Stimulated activated CD4-positive, alpha-beta T cell treated with anti-CD3 and anti-CD28 coated beads, Interleukin-12 subunit alpha, Interleukin-12 subunit beta, amount 100 ng/mL, for 4 hours (primary cell): Measurements from ENCODE around the gene ITPKB.
"Not testable (repeated sequence)": the region's sequence is repeated elsewhere in the genome, so short reads cannot be mapped to it uniquely, and the experiment has no call there.

Experiments used
- DNase-seq: peaks from one replicate; pipeline ENCODE4 v3.0.0-alpha.2; 2020

The ITPKB gene

DNA sequence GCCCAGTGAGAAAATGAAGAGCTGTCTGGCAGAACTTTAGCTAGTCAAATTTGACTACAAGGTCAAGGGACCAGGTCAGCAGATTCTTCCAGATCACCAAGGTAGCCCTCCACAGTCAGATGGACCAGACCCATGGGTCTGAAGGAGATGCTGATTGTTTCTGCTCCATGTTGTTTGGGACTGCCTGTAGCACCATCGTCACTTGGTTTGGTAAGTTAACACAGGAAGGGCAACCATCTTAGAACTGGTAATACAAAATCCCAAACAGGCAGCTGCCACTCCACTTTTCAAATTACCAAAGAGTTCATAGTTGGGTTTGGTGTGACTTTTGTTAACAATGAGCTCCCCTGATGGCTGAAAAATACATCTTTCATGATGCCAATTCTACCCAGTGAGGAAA is 9.0 kb downstream of the ITPKB start:
- no peak for DNase-seq

DNA sequence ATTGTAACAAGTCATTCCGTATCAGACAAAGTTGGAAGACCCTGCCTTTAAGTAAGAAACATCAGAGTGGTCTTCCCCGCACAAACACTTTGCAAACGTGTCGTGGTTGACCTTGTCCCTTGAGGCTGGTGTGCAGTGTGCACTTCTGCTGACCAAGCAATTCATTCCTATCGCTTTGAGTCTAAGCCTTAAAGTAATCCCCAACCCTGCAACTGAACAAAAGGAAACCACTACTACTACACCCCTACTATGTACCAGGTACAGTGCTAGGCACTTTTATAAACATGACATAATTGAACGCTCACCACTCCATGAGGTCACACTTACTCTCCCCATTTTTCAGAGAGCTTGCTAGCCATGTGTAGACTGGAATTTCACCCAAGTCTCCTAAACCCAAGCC is 10.6 kb downstream of the ITPKB start:
- DNase-seq = no peak

DNA sequence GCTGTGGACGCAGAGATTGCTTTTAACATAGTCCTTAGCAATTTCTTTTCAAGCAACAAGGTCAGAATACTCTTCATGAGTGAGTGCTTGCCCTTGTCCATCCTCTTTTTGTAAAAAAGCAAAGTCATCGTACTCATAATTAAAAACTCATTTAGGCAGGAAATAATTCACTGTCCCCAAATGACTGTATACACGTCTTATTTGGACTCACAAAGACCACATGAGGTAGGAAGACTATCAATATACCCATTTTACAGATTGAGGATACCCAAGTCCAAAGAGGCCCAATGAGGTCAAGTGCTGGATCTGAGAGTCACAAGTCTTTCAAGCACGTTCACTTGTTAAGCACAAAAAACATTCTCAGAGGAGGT is 13.2 kb downstream of the ITPKB start:
- DNase-seq = no peak

DNA sequence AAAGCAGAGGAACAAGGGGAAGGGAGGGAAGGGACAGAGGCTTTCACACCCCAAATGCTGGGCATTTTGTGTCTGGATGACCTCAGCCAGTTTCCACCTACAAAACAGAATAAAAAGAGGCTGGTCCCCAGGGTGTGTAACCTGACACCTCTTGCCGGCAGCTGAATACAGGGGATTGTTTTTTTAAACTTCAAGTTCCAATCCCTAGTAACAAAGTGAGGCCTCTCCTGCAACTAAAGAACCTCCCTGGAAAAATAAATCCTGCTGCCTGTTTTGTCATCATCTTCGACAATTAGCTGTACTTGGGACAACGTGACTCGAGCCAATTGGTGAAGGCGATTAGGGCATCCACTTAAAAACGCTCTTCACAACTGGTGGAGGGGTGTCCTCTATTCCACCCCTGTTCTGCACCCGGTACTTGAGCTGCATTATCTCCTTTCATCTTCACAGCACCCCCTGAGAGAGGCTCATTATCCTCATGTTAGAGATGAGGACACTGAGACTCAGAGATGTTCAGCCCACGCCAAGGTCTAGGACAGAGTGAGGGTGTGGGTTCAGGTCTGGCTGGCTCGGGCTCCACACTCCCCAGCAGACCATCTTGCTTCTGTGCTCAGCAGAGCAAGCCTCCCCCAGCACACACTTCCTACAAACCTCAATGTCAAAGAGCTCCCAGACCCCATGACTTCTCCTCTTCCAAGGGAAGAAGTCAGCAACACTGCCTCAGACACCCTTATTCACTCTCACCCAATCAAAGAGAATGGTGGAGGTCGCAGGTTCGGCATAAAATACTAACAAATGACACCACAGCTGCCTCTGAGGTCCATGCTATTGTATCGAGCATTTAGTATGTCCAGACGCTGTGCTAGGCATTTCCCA is 15.2 kb downstream of the ITPKB start:
- no peak for DNase-seq

DNA sequence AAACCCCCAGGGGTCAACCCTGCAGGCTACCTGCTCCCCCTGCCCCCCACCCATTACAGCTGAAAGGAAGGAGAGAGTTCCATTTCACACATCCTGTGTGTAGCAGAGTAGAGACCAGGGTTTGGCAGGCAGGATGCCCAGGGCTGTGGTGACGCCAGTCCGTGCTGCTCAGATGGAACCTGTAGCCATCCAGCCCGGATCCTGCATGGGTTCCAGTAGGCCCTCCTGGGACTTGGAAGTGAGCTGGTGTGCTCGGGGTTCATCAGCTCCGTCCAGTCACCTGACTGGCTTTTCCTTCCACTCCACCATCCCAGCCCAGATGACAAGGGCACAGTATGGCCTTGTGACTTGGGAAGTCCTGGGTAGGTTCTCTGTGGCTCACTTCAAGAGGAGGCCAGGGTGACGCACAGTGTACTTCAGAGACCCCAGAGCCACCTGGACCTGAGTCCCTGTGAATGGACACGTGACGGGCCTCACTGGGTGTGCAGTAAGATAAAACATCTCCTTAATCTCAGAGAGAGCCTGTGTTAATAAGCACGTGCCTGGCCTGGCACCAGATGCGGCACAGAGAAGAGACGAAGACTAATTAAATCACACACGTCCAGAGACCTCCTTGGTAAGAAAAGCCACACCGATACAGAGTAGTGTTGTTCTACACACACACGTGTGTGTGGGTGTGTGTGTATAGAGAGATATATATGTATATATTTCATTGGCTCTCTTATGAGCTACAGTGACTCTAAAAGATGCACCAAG is 16.0 kb downstream of the ITPKB start:
- no peak for DNase-seq

DNA sequence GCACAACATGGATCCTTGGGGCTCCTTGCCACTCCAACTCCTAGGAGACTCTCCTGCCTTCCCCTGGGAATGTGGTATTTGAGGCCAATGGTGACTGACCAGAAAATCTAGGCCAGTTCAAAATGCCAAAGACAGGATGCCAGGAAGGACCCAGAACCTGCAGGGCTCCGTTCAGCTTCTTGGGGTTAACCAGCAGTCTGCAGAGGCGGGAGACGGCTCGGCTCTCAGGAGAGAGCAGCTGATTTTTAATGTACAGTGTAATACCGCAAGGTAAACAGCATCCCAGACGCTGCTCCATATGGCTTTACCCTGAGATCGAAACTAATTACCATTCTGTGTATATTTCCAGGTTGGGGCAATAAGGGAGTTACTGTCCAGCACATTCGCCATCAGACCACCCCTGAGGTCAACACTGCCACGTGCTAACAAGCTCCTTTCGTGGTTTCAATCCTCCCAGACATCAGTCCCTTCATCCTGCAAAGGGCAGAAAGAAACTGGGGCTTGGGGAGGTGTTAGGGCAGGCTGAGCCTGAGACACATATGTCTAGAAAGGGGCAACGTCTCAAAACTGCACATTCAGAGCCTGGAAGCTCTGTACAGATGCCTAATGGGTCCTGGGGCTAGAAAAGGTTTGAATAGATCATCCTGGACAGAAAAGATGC is 16.7 kb downstream of the ITPKB start:
- DNase-seq = no peak

DNA sequence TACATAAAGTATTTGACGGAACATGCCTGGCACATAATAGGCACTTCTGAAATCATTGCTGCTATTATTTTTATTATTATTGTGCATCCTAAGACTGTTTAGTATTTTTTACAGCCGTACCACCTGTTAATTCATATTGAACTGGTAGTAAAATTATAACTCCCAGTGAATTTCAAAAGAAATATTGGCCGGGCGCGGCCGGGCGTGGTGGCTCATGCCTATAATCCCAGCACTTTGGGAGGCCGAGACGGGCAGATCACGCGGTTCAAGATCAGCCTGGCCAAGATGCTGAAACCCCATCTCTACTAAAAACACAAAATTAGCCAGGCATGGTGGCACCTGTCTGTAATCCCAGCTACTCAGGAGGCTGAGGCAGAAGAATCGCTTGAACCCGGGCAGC is 18.5 kb downstream of the ITPKB start:
- not testable (repeated sequence) for DNase-seq

DNA sequence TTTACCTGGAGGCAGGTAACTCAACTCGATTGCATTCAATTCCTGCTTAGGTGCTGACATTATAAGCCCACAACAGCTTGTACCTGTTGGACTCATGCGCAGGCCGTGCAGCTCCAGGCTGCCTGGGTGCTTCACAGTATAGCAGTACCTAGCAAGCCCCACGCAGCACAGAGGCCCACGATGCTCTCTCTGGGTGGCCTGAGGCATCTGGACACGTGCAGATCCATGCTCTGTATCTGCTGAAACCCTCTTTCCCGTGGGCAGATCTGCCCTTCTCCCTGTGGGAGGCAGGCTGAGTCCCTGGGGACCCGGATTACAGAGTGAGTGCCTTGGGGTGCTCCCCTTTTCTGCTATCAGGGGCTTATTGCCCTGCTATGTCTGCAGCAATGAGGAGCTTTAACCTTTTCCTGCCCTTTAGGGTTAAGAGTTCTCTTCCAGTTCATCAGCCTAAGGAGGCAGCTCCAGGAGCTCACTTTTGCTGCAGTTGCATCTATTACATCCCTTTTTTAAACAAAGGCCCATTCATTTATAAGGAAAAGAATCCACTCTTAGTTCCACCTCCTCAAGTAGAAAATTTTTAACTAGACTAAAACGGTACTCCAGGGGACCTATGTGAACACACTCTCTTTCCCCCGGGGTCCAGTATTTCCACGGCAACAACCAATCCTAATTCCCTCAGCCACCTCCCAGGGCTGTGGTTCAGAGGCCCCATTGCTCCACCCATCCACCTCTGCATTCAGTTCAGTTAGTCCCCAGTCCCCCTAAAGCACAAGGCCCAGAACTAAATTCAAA is 19.3 kb downstream of the ITPKB start:
- DNase-seq = no peak

DNA sequence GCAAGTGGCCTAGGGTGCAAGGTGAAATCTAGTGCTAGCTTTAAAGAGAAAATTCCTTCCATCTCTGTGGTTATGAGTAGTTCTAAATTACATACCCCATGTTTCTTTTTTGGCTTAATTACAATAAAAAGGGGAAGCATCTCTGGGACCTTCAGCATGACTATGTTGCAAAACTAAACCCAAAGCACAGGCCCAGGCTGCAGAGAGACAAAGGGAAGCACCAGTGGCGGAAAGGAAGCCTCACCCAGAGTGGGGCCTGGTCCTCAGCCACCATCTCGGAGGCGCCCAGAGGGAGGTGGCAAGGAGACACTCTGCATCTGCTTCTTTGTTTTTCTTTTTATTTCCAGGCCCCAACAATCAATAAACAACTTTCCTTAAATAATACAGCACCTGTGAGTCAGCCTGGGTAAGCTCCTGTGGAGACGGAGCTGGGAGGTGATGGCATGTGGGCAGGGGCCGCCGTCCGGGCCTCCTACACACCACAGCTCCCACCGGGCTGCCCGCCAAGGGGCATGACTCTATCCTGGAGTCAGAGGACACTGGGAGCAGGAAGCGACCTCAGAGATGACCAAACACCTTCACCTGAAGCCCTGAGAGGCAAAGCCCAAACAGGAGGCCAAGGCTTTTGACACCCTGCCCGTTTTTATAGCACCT is 21.7 kb downstream of the ITPKB start:
- DNase-seq = no peak

DNA sequence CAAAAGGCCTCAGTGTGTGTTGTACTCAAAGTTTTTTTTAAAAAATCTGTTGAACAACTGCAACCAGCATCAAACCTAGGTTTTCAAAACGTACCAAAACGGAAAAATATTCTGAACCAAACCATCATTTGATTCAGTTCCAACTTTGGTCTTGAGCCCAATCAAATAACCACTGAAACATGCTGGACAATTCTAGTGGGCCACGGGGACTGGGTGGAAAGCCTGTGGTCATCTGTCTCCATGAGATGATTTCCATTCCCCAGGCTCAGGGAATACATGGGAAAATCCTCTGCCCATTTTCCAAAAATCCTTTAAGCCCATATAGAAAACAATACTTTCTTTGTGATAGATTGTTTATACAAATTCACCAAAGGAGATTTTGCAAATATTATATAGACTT is 22.5 kb downstream of the ITPKB start:
- DNase-seq = no peak

DNA sequence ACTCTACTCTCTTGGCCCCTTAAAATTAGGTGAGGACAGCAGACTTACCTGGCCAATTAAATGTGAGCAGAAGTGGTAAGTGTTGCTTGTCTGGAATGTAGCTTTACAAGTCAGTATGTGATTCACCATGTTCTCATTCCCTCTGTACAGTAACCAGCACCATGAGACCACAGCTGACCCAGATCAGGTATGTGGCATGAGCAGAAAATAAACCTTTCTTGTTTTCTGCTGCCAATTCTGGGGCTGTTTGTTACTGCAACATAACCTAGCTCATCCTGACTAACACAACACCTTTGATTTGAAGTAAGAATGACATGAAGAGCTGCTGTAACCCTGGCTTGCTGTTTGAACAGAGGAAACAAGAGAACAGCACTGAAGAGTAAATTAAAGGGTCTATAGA is 24.9 kb downstream of the ITPKB start:
- no peak for DNase-seq

DNA sequence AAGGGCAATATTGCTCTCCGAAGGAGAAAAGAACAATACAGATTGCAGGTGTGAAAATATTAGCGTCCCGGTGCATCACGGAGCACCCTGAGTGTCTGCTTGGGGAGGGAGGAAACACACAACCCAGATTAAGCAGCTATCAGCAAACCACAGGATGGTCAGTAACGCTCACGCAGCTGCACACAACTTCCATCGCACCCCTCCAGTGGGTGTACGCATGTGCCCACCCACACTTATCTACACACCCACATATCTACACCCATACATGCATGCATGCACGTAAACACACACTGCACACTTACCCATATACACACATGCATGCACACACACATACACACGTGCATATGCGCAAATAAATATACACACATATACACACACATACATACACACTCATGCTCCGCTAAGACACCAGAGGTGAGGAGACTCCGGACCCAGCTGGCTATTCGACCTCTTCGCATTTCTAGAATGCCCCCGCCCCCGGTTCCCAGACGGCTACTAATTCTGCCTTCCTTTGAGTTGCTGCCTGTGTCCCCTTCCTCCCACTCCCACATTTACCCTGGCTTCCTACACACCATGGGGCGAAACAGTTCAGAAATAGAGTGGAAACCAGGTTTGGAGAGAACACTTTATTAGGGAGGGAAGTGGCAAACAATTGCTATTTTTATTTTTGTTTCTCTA is 26.2 kb downstream of the ITPKB start:
- DNase-seq = no peak

DNA sequence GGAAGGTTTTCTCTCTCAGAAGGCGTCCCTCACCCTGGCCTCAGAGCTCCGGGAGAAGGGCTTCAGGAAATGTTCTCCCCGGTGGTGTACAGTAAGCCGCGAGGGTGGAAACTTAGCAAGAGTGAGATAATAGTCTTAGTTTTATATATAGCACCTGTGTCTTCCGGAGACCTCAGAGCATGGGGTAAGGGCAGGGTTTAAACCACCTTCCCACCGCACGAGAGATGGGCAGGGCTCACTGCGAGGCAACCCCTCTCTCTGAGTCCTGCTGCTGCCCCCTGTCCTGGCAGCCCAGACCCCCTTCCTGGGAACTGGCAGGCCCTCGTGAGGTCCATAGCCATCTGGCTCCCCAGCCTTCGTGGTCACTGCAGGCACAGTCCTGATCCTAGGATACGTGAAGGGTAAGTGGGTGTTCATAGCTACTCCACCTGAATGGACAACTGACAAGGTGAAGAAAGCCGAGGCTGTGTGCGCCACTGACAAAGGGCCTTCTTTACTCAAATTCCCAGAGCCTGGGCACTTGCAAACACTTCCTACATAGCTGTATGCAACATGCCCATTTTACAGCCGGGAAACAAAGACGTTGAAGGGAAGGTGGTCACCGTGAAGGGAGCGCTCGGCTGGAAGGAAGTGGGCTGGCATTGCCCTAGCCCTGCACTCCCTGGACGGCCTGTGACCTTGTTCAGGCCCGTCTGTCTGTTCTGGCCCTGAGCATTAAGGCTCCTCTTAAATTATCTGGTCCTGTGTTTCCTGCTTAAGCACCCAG is 26.9 kb downstream of the ITPKB start:
- DNase-seq = no peak

DNA sequence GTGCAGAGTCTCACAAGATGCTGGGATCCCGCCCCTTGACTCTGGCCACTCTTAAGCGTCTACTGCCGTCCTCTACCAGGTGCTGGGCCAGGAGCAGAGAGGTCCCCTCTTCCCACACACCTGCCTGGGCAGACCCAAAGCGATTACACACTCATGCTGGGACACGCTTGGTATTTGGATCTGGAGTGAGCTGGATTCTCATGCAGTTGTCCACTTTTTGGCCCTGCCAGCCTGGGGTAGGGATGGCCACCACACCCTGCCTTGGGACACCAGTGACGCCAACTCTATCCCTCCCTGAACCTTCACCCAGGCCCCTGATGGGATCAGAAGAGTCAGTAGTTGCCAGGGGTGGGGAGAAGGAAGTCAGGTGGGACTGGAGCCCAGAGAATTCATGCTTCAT is 28.6 kb downstream of the ITPKB start:
- no peak for DNase-seq

DNA sequence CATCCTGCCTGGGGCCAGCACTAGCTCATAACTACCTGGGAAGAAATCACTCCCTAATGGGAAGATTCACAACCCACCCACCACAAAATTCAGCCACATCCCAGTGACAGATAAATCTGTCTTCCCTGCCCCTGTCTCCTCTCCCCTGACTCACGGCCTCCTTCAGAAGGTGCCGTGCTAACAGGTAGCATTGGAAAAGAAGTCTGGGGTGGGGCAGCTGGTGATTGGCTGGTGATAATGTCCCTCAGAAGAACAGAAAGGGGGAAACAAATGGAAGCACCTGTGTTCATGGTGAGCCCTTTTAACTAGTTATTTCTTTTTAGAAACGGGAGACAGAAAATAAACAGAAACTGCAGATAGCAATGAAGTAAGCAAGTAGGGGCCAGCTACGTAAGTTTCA is 29.1 kb downstream of the ITPKB start:
- DNase-seq = no peak

DNA sequence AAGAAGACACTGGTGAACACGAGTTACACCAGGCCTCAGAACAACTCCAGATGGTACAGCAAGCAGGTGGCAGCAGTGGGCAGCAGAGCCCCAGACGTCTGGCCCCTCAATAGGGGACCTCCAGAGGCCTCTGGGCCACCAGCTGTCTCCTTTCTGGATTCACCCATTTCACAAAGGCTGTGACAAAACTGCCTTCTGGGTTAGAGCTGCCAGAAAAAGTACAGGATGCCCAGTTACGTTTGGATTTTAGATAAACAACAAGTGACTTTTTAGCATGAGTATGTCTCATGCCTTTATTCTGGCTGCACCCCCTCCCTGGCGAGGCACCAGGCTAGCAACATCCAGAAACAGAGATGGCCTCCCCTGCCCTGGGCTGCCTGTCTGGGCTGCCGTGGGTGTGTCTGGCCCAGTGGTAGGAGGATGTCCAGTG is 30.1 kb downstream of the ITPKB start:
- DNase-seq = no peak

DNA sequence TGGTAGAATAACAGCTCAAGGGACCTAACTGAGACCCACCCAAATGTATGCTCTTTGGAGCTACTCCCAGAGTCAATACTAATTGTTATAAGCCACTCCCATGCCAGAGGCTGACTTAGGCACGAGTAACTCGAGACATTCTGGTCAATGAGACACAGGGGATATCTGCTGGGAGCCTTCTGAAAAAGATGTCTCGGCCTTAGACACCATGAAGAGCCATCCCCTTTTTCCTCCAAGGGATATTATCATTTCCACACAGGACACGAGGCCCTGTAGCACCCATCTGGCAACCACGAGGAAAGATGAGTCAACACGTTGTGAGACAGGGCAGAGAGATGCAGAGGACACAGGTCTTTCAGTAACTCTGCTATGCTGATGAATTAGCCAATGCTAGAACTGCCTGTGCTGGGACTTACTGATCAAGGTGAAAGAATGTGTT is 30.7 kb downstream of the ITPKB start:
- no peak for DNase-seq

DNA sequence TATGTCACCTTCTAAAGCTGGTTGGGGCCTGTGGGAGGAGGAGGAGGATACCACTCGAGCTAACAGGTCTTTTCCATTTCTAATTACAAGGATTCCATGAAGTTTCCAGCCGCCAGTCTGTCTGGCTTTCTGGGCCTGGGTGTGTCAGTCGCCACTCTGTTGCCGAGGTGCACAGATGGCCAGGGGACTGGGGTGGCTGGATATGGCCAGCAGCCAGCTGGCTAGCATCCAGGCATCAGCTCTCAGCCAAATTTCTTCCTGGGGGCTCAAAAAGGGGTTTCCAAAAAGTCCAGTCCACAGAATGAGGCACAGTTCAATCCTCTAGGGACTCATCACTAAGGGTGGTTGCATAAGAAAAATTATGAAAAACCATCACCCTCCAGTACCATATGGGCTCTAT is 32.4 kb downstream of the ITPKB start:
- DNase-seq = no peak

DNA sequence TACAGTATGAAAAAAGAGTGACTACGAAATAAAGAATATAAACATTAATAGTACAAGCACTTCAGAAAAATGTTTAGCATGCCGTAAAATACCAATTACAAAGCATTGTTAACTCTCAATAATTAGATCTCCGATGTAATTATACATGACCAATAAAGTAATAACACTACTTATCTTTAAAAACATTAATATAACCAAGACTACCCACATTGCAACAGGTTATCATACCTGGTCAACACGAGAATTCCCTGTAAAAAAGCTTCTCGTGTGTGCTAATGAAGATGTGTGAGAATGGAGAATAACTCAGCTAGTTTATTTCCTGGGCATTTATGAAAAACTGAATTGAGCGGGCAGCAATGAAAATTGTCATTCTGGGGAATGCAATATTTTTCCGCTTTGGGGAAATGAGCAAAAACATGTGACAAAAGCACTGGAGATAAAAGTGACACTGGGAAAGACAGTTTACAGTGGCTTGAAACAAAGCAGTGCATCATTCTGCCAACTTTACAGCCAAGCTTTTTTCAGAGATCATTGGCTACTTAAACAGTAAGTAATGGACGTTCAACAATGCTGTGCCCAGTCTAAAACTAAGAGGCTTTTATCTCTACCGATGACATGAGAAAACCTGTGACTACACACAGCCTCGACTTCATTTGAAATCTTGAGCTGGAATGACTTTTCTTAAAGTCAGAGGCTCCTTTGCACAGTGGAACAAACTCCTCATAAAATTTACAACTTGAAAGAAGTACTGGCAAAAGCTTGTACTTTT is 34.7 kb downstream of the ITPKB start:
- DNase-seq = no peak
